Right atrium auricular region (tissue), 2 donors: Measurements from ENCODE around the gene SETD6. TPM values are rescaled to one million over a fixed set of nuclear protein-coding genes. Genes with fewer than 3 reads are reported as not detected.

Experiments
- DNase-seq: peaks from one replicate; pipeline ENCODE4 v3.0.0-alpha.2; 2019; ENCODE audit warnings: low spot score
- H3K27ac ChIP-seq, 2 donors: fragments of 200-600 bp; sonication (generic); 1 replicate in 1 of 2; 2 replicates in 1 of 2; pipeline ENCODE4 v1.5.1; 2016 to 2019
- H3K27me3 ChIP-seq, 2 donors: fragments of 200-600 bp; sonication (generic); one replicate each; pipeline versions ENCODE4 v1.5.1 to v1.6.0; 2017 to 2019
- H3K36me3 ChIP-seq: fragments of 200-600 bp; sonication (generic); one replicate; pipeline ENCODE4 v1.5.1; 2016
- H3K4me1 ChIP-seq, 2 donors: fragments of 200-600 bp; sonication (generic); one replicate each; pipeline versions ENCODE4 v1.5.1 to v1.6.0; 2017 to 2019
- H3K4me3 ChIP-seq, 2 donors: fragments of 200-600 bp; sonication (generic); 1 replicate in 1 of 2; 2 replicates in 1 of 2; pipeline ENCODE4 v1.5.1; 2017 to 2019; ENCODE audit warnings: mild to moderate bottlenecking in 1 of 2, moderate library complexity in 1 of 2
- H3K9me3 ChIP-seq, 2 donors: fragments of 200-600 bp; sonication (generic); one replicate each; pipeline ENCODE4 v1.5.1; 2019
- total RNA-seq, 2 donors: library from RNA; depleted of rRNA; stranded (reverse); fragments of >200 nt; gene quantifications; one replicate each; pipeline ENCODE4 v1.1.0, GENCODE V29; 2016
- TF ChIP-seq, protein P1 (sequence below), 2 donors: fragments of 200-600 bp; sonication (generic); IDR thresholded peaks; one replicate each; pipeline ENCODE4 v1.5.1; 2019; ENCODE audit warnings: antibody characterized with exemption in 2 of 2

The SETD6 gene, protein sequence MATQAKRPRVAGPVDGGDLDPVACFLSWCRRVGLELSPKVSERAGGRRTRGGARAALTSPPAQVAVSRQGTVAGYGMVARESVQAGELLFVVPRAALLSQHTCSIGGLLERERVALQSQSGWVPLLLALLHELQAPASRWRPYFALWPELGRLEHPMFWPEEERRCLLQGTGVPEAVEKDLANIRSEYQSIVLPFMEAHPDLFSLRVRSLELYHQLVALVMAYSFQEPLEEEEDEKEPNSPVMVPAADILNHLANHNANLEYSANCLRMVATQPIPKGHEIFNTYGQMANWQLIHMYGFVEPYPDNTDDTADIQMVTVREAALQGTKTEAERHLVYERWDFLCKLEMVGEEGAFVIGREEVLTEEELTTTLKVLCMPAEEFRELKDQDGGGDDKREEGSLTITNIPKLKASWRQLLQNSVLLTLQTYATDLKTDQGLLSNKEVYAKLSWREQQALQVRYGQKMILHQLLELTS
- 10 to 100 TPM; 11.9 to 12.9 TPM for total RNA-seq

DNA sequence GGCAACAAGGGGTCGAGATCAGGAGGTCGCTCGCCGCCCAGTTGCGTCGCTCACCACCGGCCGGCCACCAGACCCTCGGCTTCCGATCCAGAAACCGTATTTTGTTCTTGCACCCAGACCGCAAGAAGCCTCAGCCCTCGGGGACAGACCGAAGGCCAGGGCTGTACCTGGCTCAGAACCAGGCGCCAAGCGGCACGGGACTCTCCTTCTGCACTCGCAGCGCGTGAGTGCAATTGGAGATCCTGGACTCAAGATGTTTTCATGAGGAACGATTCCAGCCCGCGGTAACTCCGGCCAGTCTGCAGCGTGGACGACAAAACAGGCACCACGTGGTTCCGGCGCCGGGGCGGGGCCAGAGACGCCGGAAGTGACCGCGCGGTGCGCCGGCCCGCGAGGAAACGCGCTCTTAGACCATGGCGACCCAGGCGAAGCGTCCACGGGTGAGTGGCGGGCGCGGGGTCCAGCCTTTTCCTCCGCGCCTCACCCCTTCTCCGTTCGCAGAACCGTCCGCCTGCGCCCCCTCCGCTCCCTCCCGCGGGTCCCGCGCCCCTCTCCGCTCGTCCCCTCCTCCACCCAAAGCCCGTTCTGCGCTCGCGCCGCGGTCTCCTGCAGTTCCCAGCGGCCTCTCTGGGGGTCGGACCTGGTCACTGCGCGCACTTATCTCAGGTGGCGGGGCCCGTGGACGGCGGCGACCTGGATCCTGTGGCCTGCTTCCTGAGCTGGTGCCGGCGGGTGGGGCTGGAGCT, at the start of gene SETD6:
SETD6 (plus strand) TSS at position 393 of the 746 bp plus-strand sequence; CDS start at position 414, 21 bp downstream.
- no peaks in the 10 kb centered on the region for H3K27me3 ChIP-seq
- DNase-seq: peak; percentile 92
- peaks cover 29% of the 10 kb centered on the region for H3K36me3 ChIP-seq
- H3K4me1 ChIP-seq: peaks cover 0 to 18% of the 10 kb centered on the region in 2 donors
- H3K9me3 ChIP-seq: no peaks in the 10 kb centered on the region
- peak within 1 kb of the TSS; percentile 73 to 75 for H3K27ac ChIP-seq
- TF ChIP-seq, protein P1, sequence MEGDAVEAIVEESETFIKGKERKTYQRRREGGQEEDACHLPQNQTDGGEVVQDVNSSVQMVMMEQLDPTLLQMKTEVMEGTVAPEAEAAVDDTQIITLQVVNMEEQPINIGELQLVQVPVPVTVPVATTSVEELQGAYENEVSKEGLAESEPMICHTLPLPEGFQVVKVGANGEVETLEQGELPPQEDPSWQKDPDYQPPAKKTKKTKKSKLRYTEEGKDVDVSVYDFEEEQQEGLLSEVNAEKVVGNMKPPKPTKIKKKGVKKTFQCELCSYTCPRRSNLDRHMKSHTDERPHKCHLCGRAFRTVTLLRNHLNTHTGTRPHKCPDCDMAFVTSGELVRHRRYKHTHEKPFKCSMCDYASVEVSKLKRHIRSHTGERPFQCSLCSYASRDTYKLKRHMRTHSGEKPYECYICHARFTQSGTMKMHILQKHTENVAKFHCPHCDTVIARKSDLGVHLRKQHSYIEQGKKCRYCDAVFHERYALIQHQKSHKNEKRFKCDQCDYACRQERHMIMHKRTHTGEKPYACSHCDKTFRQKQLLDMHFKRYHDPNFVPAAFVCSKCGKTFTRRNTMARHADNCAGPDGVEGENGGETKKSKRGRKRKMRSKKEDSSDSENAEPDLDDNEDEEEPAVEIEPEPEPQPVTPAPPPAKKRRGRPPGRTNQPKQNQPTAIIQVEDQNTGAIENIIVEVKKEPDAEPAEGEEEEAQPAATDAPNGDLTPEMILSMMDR (IDR thresholded peaks at IDR 0.05): peak in 1 of 2 donors; percentile 35
- H3K4me3 ChIP-seq: peak within 1 kb of the TSS; percentile 73 to 88

DNA sequence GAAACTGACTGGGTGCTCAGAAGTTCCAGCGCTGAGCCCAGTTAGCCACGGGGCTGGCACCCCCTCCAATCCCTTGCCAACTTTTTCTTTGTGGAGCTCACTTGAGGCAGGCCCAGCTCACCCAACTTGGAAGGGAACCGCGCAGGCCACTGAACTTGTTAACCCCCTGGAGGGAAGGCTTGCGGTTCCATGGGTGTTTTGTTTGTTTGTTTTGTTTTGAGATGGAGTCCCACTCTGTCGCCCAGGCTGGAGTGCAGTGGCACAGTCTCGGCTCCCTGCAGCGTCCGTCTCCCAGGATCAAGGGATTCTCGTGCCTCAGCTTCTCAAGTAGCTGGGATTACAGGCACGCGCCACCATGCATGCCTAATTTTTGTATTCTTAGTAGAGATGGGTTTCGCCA, 49.5 kb upstream of the SETD6 start:
- TF ChIP-seq, protein P1 (IDR thresholded peaks at IDR 0.05): no peak
- H3K4me3 ChIP-seq: peak overlapping the region; percentile 48 to 74
- H3K27ac ChIP-seq: peak overlapping the region; percentile 82 to 91
- H3K4me1 ChIP-seq: peaks cover 0 to 37% of the 10 kb centered on the region in 2 donors
- H3K27me3 ChIP-seq: no peaks in the 10 kb centered on the region
- DNase-seq: no peak
- H3K9me3 ChIP-seq: no peaks in the 10 kb centered on the region
- H3K36me3 ChIP-seq: no peaks in the 10 kb centered on the region

DNA sequence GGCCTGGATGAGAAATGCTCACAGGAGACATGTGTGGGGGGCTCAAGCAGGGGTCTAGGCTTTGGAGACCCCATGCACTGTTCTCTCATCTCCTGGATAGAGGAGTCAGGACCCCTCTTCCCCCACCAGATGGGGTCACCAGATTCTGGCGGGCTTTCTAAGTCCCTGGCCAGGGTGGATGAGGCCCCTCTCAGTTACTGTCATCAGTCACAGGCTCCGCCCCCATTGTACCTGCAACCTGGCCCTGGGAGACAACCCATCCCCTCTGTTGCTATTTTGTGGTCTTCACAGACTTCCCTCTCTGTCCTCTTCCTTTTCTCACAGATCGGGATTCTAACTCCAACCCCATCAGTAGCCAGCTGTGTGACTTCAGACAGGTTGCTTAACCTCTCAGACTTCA, 48.9 kb upstream of the SETD6 start:
- TF ChIP-seq, protein P1 (IDR thresholded peaks at IDR 0.05): no peak
- H3K27ac ChIP-seq: peak overlapping the region; percentile 82 to 91
- H3K4me1 ChIP-seq: peaks cover 0 to 41% of the 10 kb centered on the region in 2 donors
- no peaks in the 10 kb centered on the region for H3K36me3 ChIP-seq
- peak overlapping the region; percentile 5 to 74 for H3K4me3 ChIP-seq
- DNase-seq: no peak
- no peaks in the 10 kb centered on the region for H3K27me3 ChIP-seq
- H3K9me3 ChIP-seq: no peaks in the 10 kb centered on the region

DNA sequence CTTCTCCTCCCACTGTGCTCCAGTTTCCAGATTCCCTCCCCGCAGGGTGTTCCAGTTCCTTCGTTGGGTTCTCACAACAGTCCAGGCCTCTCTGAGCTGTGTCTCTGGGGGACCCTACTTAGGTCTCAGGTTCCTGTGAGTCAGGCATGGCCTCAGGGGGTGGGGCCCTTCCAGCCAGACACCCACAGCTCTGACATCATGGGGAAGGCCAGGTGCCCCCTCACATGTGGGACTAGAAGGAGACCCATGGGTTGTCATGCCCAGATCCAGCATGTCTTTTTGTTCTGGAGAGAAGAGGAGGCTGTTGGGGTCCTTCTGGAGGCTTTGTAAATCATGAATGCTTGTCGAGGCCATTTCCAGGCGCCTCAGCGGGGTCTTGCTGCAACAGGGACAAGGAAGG, 47.4 kb upstream of the SETD6 start:
- H3K27ac ChIP-seq: no peak overlapping the region
- H3K36me3 ChIP-seq: no peaks in the 10 kb centered on the region
- H3K27me3 ChIP-seq: no peaks in the 10 kb centered on the region
- no peak for DNase-seq
- no peaks in the 10 kb centered on the region for H3K9me3 ChIP-seq
- H3K4me3 ChIP-seq: no peak overlapping the region
- peaks cover 0 to 49% of the 10 kb centered on the region in 2 donors for H3K4me1 ChIP-seq
- TF ChIP-seq, protein P1 (IDR thresholded peaks at IDR 0.05): no peak

DNA sequence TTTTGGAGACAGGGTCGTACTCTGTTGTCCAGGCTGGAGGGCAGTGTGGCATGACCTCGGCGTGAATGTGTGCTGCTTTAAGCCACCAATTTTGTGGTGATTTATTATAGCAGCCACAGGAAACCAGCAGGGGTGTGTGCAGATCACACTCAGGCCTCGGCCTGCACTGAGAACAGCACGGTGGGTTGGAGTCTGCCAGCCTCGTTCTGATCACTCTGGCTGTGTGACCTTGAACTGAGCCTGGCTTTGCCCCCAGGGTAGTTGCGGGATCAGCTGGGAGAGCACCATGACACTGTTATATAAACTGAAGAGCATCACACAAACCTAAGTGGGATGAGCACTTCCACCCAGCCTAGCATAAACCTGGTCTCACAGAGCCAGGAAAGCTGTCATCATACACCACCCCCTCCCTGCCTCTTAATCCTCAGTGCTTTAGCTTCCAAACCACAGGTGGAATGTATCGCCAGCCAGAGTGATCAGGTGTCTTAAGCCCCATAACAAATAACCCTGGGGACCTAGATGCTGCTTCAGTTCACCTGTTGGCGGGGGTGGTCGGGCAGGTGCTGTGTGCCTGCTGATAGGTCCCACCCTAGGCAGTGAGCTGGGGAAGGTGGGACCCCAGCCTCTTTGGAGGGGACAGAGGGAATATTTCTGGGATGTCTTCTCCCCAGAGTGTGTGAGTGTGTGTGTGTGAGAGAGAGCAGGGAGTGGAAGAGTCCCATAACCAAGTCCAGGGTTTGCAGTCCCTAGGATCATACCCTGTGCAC, 43.9 kb upstream of the SETD6 start:
- no peak for DNase-seq
- Histone ChIP-seq H3K4me1 (peaks cover 0 to 64% of the 10 kb centered on the region in 2 donors), H3K27me3 (no peaks in the 10 kb centered on the region), H3K9me3 (no peaks in the 10 kb centered on the region), H3K36me3 (no peaks in the 10 kb centered on the region), H3K4me3 (no peak overlapping the region), H3K27ac (peak overlapping the region in 1 of 2 donors; percentile 63)
- TF ChIP-seq, protein P1 (IDR thresholded peaks at IDR 0.05): no peak
